ENCODE results near the gene ULK3.

Gene ULK3

GRCh38 chr15:74856537-74856936 is 13.6 kb upstream of the ULK3 start:
- Histone ChIP-seq H3K4me1 (ENCODE audit: control insufficient read depth in 2 of 2, insufficient read depth in 2 of 2, low read length in 2 of 2) (peaks cover 30 to 32% of the 10 kb centered on the region in 2 donors), H3K9ac (ENCODE audit: low read depth in 1 of 2, low read length in 2 of 2) (peak overlapping the region in 1 of 2 donors; percentile 25), H3K27ac (ENCODE audit: low read depth in 2 of 2, low read length in 2 of 2) (peak overlapping the region; percentile 69 to 74), H3K27me3 (ENCODE audit: control insufficient read depth in 2 of 2, insufficient read depth in 2 of 2, low read length in 2 of 2) (no peaks in the 10 kb centered on the region), H3K4me3 (ENCODE audit: low read length in 2 of 2) (no peak overlapping the region), H3K9me3 (ENCODE audit: control insufficient read depth in 2 of 2, low read length in 2 of 2) (no peaks in the 10 kb centered on the region), H3K36me3 (ENCODE audit: control insufficient read depth in 2 of 2, insufficient read depth in 2 of 2, low read length in 2 of 2) (peaks cover 29 to 30% of the 10 kb centered on the region in 2 donors)

GRCh38 chr15:74855857-74856256 is 12.9 kb upstream of the ULK3 start:
- Histone ChIP-seq H3K4me1 (ENCODE audit: control insufficient read depth in 2 of 2, insufficient read depth in 2 of 2, low read length in 2 of 2) (peaks cover 33 to 37% of the 10 kb centered on the region in 2 donors), H3K36me3 (ENCODE audit: control insufficient read depth in 2 of 2, insufficient read depth in 2 of 2, low read length in 2 of 2) (peaks cover 32 to 35% of the 10 kb centered on the region in 2 donors), H3K4me3 (ENCODE audit: low read length in 2 of 2) (no peak overlapping the region), H3K27me3 (ENCODE audit: control insufficient read depth in 2 of 2, insufficient read depth in 2 of 2, low read length in 2 of 2) (no peaks in the 10 kb centered on the region), H3K9ac (ENCODE audit: low read depth in 1 of 2, low read length in 2 of 2) (no peak overlapping the region), H3K9me3 (ENCODE audit: control insufficient read depth in 2 of 2, low read length in 2 of 2) (no peaks in the 10 kb centered on the region), H3K27ac (ENCODE audit: low read depth in 2 of 2, low read length in 2 of 2) (no peak overlapping the region)

GRCh38 chr15:74854453-74855022 is 11.6 kb upstream of the ULK3 start:
- H3K27ac ChIP-seq (ENCODE audit: low read depth in 2 of 2, low read length in 2 of 2) = no peak overlapping the region
- H3K9me3 ChIP-seq (ENCODE audit: control insufficient read depth in 2 of 2, low read length in 2 of 2) = no peaks in the 10 kb centered on the region
- no peaks in the 10 kb centered on the region for H3K27me3 ChIP-seq (ENCODE audit: control insufficient read depth in 2 of 2, insufficient read depth in 2 of 2, low read length in 2 of 2)
- H3K4me1 ChIP-seq (ENCODE audit: control insufficient read depth in 2 of 2, insufficient read depth in 2 of 2, low read length in 2 of 2) = peaks cover 33 to 34% of the 10 kb centered on the region in 2 donors
- peaks cover 46 to 48% of the 10 kb centered on the region in 2 donors for H3K36me3 ChIP-seq (ENCODE audit: control insufficient read depth in 2 of 2, insufficient read depth in 2 of 2, low read length in 2 of 2)
- no peak overlapping the region for H3K4me3 ChIP-seq (ENCODE audit: low read length in 2 of 2)
- no peak overlapping the region for H3K9ac ChIP-seq (ENCODE audit: low read depth in 1 of 2, low read length in 2 of 2)

- no peak overlapping the region for H3K9ac ChIP-seq (ENCODE audit: low read depth in 1 of 2, low read length in 2 of 2)
- peaks cover 11 to 15% of the 10 kb centered on the region in 2 donors for H3K4me1 ChIP-seq (ENCODE audit: control insufficient read depth in 2 of 2, insufficient read depth in 2 of 2, low read length in 2 of 2)
- H3K27ac ChIP-seq (ENCODE audit: low read depth in 2 of 2, low read length in 2 of 2) = no peak overlapping the region
- H3K27me3 ChIP-seq (ENCODE audit: control insufficient read depth in 2 of 2, insufficient read depth in 2 of 2, low read length in 2 of 2) = no peaks in the 10 kb centered on the region
- no peak overlapping the region for H3K4me3 ChIP-seq (ENCODE audit: low read length in 2 of 2)
- peaks cover 64 to 69% of the 10 kb centered on the region in 2 donors for H3K36me3 ChIP-seq (ENCODE audit: control insufficient read depth in 2 of 2, insufficient read depth in 2 of 2, low read length in 2 of 2)
- no peaks in the 10 kb centered on the region for H3K9me3 ChIP-seq (ENCODE audit: control insufficient read depth in 2 of 2, low read length in 2 of 2)
These were observed 9.0 kb upstream of the ULK3 start for GRCh38 chr15:74851960-74852359.

GRCh38 chr15:74850393-74850792 is 7.4 kb upstream of the ULK3 start:
- Histone ChIP-seq H3K9ac (ENCODE audit: low read depth in 1 of 2, low read length in 2 of 2) (no peak overlapping the region), H3K4me1 (ENCODE audit: control insufficient read depth in 2 of 2, insufficient read depth in 2 of 2, low read length in 2 of 2) (peaks cover 6 to 7% of the 10 kb centered on the region in 2 donors), H3K27me3 (ENCODE audit: control insufficient read depth in 2 of 2, insufficient read depth in 2 of 2, low read length in 2 of 2) (no peaks in the 10 kb centered on the region), H3K4me3 (ENCODE audit: low read length in 2 of 2) (no peak overlapping the region), H3K27ac (ENCODE audit: low read depth in 2 of 2, low read length in 2 of 2) (no peak overlapping the region), H3K9me3 (ENCODE audit: control insufficient read depth in 2 of 2, low read length in 2 of 2) (no peaks in the 10 kb centered on the region), H3K36me3 (ENCODE audit: control insufficient read depth in 2 of 2, insufficient read depth in 2 of 2, low read length in 2 of 2) (peaks cover 69 to 77% of the 10 kb centered on the region in 2 donors)

GRCh38 chr15:74847432-74847831 is 4.5 kb upstream of the ULK3 start:
- Histone ChIP-seq H3K9me3 (ENCODE audit: control insufficient read depth in 2 of 2, low read length in 2 of 2) (no peaks in the 10 kb centered on the region), H3K27me3 (ENCODE audit: control insufficient read depth in 2 of 2, insufficient read depth in 2 of 2, low read length in 2 of 2) (no peaks in the 10 kb centered on the region), H3K4me1 (ENCODE audit: control insufficient read depth in 2 of 2, insufficient read depth in 2 of 2, low read length in 2 of 2) (peaks cover 12 to 21% of the 10 kb centered on the region in 2 donors), H3K27ac (ENCODE audit: low read depth in 2 of 2, low read length in 2 of 2) (no peak overlapping the region), H3K4me3 (ENCODE audit: low read length in 2 of 2) (no peak overlapping the region), H3K9ac (ENCODE audit: low read depth in 1 of 2, low read length in 2 of 2) (no peak overlapping the region), H3K36me3 (ENCODE audit: control insufficient read depth in 2 of 2, insufficient read depth in 2 of 2, low read length in 2 of 2) (peaks cover 63 to 70% of the 10 kb centered on the region in 2 donors)

- no peaks in the 10 kb centered on the region for H3K27me3 ChIP-seq (ENCODE audit: control insufficient read depth in 2 of 2, insufficient read depth in 2 of 2, low read length in 2 of 2)
- peaks cover 46 to 60% of the 10 kb centered on the region in 2 donors for H3K36me3 ChIP-seq (ENCODE audit: control insufficient read depth in 2 of 2, insufficient read depth in 2 of 2, low read length in 2 of 2)
- no peak overlapping the region for H3K9ac ChIP-seq (ENCODE audit: low read depth in 1 of 2, low read length in 2 of 2)
- H3K9me3 ChIP-seq (ENCODE audit: control insufficient read depth in 2 of 2, low read length in 2 of 2) = no peaks in the 10 kb centered on the region
- peaks cover 23 to 27% of the 10 kb centered on the region in 2 donors for H3K4me1 ChIP-seq (ENCODE audit: control insufficient read depth in 2 of 2, insufficient read depth in 2 of 2, low read length in 2 of 2)
- no peak overlapping the region for H3K4me3 ChIP-seq (ENCODE audit: low read length in 2 of 2)
- peak overlapping the region in 1 of 2 donors; percentile 34 for H3K27ac ChIP-seq (ENCODE audit: low read depth in 2 of 2, low read length in 2 of 2)
These were observed 2.6 kb upstream of the ULK3 start for GRCh38 chr15:74845581-74845980.

- Histone ChIP-seq H3K4me3 (ENCODE audit: low read length in 2 of 2) (no peak overlapping the region), H3K9ac (ENCODE audit: low read depth in 1 of 2, low read length in 2 of 2) (no peak overlapping the region), H3K27ac (ENCODE audit: low read depth in 2 of 2, low read length in 2 of 2) (peak overlapping the region in 1 of 2 donors; percentile 48), H3K4me1 (ENCODE audit: control insufficient read depth in 2 of 2, insufficient read depth in 2 of 2, low read length in 2 of 2) (peaks cover 23 to 27% of the 10 kb centered on the region in 2 donors), H3K27me3 (ENCODE audit: control insufficient read depth in 2 of 2, insufficient read depth in 2 of 2, low read length in 2 of 2) (no peaks in the 10 kb centered on the region), H3K36me3 (ENCODE audit: control insufficient read depth in 2 of 2, insufficient read depth in 2 of 2, low read length in 2 of 2) (peaks cover 45 to 59% of the 10 kb centered on the region in 2 donors), H3K9me3 (ENCODE audit: control insufficient read depth in 2 of 2, low read length in 2 of 2) (no peaks in the 10 kb centered on the region)
These were observed 2.2 kb upstream of the ULK3 start for GRCh38 chr15:74845208-74845568.

- Histone ChIP-seq H3K27ac (ENCODE audit: low read depth in 2 of 2, low read length in 2 of 2) (peak overlapping the region; percentile 21 to 48), H3K9ac (ENCODE audit: low read depth in 1 of 2, low read length in 2 of 2) (peak overlapping the region in 1 of 2 donors; percentile 6), H3K9me3 (ENCODE audit: control insufficient read depth in 2 of 2, low read length in 2 of 2) (no peaks in the 10 kb centered on the region), H3K36me3 (ENCODE audit: control insufficient read depth in 2 of 2, insufficient read depth in 2 of 2, low read length in 2 of 2) (peaks cover 41 to 56% of the 10 kb centered on the region in 2 donors), H3K27me3 (ENCODE audit: control insufficient read depth in 2 of 2, insufficient read depth in 2 of 2, low read length in 2 of 2) (no peaks in the 10 kb centered on the region), H3K4me1 (ENCODE audit: control insufficient read depth in 2 of 2, insufficient read depth in 2 of 2, low read length in 2 of 2) (peaks cover 23 to 27% of the 10 kb centered on the region in 2 donors), H3K4me3 (ENCODE audit: low read length in 2 of 2) (no peak overlapping the region)
These were observed 1.6 kb upstream of the ULK3 start for GRCh38 chr15:74844319-74845207.

- Histone ChIP-seq H3K4me1 (ENCODE audit: control insufficient read depth in 2 of 2, insufficient read depth in 2 of 2, low read length in 2 of 2) (peaks cover 23 to 27% of the 10 kb centered on the region in 2 donors), H3K27me3 (ENCODE audit: control insufficient read depth in 2 of 2, insufficient read depth in 2 of 2, low read length in 2 of 2) (no peaks in the 10 kb centered on the region), H3K9me3 (ENCODE audit: control insufficient read depth in 2 of 2, low read length in 2 of 2) (no peaks in the 10 kb centered on the region), H3K9ac (ENCODE audit: low read depth in 1 of 2, low read length in 2 of 2) (peak overlapping the region in 1 of 2 donors; percentile 91), H3K36me3 (ENCODE audit: control insufficient read depth in 2 of 2, insufficient read depth in 2 of 2, low read length in 2 of 2) (peaks cover 41 to 58% of the 10 kb centered on the region in 2 donors), H3K4me3 (ENCODE audit: low read length in 2 of 2) (no peak overlapping the region), H3K27ac (ENCODE audit: low read depth in 2 of 2, low read length in 2 of 2) (peak overlapping the region; percentile 21 to 81)
These were observed 939 bp upstream of the ULK3 start for GRCh38 chr15:74843891-74844299.

Measured in mucosa of rectum (tissue), 2 donors.